PC-3 (cell line): ENCODE results near the gene JPT2. TPM values are rescaled to one million over a fixed set of nuclear protein-coding genes. Genes with fewer than 3 reads are reported as not detected.

ENCODE experiments used
- ATAC-seq: fragments of 200-7000 bp; cut with Tn5 transposase; 2 replicates; pipeline ENCODE4 v1.9.1; 2020; ENCODE audit warnings: mild to moderate bottlenecking, moderate library complexity
- BruUV-seq: library from RNA; stranded (reverse); fragments of 400-500 nt; replicated peaks from 2 replicates; lab custom pipeline; 2021; lab: Mats Ljungman, UMichigan
- CTCF ChIA-PET: fragments of 300-600 bp; sonication (Branson Sonifier 250); formaldehyde crosslinking; loops from one replicate; lab custom pipeline; 2022; ENCODE audit warnings: antibody characterized with exemption; lab: Charles Lee
- POLR2A ChIA-PET: fragments of 300-600 bp; sonication (Branson Sonifier 250); formaldehyde crosslinking; loops from one replicate; lab custom pipeline; 2022; ENCODE audit warnings: antibody characterized with exemption; ENCODE audit not compliant: unreplicated experiment; lab: Charles Lee
- DNase-seq: peaks from one replicate; pipeline ENCODE4 v3.0.0-alpha.2; 2015
- H2AFZ ChIP-seq: fragments of 300-600 bp; sonication (generic); 2 replicates; pipeline ENCODE4 v1.6.0; 2016; ENCODE audit warnings: antibody characterized with exemption, low read length
- H3F3A ChIP-seq: fragments of 300-600 bp; sonication (generic); one replicate; pipeline ENCODE4 v1.6.0; 2017; ENCODE audit warnings: antibody characterized with exemption, low read length, control low read depth, mild to moderate bottlenecking; ENCODE audit not compliant: unreplicated experiment
- H3K27ac ChIP-seq: fragments of 300-600 bp; sonication (generic); 2 replicates; pipeline ENCODE4 v1.5.1; 2016; ENCODE audit warnings: mild to moderate bottlenecking, low read length
- H3K27me3 ChIP-seq: fragments of 300-600 bp; sonication (generic); 2 replicates; pipeline ENCODE4 v1.6.1; 2016; ENCODE audit warnings: low read length, mixed read lengths
- H3K36me3 ChIP-seq: fragments of 300-600 bp; sonication (generic); 2 replicates; pipeline ENCODE4 v1.6.1; 2016; ENCODE audit warnings: low read depth, mixed run types, low read length, mixed read lengths
- H3K4me1 ChIP-seq: fragments of 300-600 bp; sonication (generic); 2 replicates; pipeline ENCODE4 v1.5.1; 2016; ENCODE audit warnings: low read length; ENCODE audit not compliant: insufficient read depth
- H3K4me2 ChIP-seq: fragments of 300-600 bp; sonication (generic); 2 replicates; pipeline ENCODE4 v1.6.0; 2016; ENCODE audit warnings: low read length
- H3K4me3 ChIP-seq: fragments of 300-600 bp; sonication (generic); 2 replicates; pipeline ENCODE4 v1.5.1; 2016; ENCODE audit warnings: mild to moderate bottlenecking, low read length, mixed read lengths
- H3K79me2 ChIP-seq: fragments of 300-600 bp; sonication (generic); 2 replicates; pipeline ENCODE4 v1.6.1; 2017; ENCODE audit warnings: low read length, mixed read lengths
- H3K9ac ChIP-seq: fragments of 300-600 bp; sonication (generic); 2 replicates; pipeline ENCODE4 v1.6.0; 2016; ENCODE audit warnings: mild to moderate bottlenecking, low read length
- H3K9me2 ChIP-seq: fragments of 300-600 bp; sonication (generic); replicated peaks from 2 replicates; pipeline ENCODE4 v1.6.1; 2016; ENCODE audit warnings: mixed run types, low read length, mixed read lengths
- H3K9me3 ChIP-seq: fragments of 300-600 bp; sonication (generic); 2 replicates; pipeline ENCODE4 v1.6.1; 2016; ENCODE audit warnings: low read length, mixed read lengths
- H4K20me1 ChIP-seq: fragments of 300-600 bp; sonication (generic); 2 replicates; pipeline ENCODE4 v1.6.1; 2016; ENCODE audit warnings: low read length, mixed read lengths
- CTCF ChIP-seq: fragments of 300-600 bp; sonication (generic); conservative IDR thresholded peaks from 2 replicates; pipeline ENCODE4 v1.5.1; 2017; ENCODE audit warnings: antibody characterized with exemption, low read depth, mild to moderate bottlenecking, low read length
- EZH2 ChIP-seq: fragments of 300-600 bp; sonication (generic); IDR thresholded peaks from one replicate; pipeline ENCODE4 v1.6.1; 2017; ENCODE audit warnings: antibody characterized with exemption, mild to moderate bottlenecking, low read length; ENCODE audit not compliant: unreplicated experiment
- EZH2phosphoT487 ChIP-seq: fragments of 300-600 bp; sonication (generic); IDR thresholded peaks from 2 replicates; pipeline ENCODE4 v1.6.1; 2018; ENCODE audit warnings: mild to moderate bottlenecking, antibody characterized with exemption, low read length, borderline replicate concordance
- intact Hi-C: fragments of 100-400 bp; cut with micrococcal nuclease; formaldehyde crosslinking; loops from 2 replicates; pipeline ENCODE4 v1.9.0; 2023
- total RNA-seq: library from RNA; depleted of rRNA; stranded (reverse); fragments of >200 nt; gene quantifications from 2 replicates; pipeline ENCODE4 v1.2.3, GENCODE V29; 2014

JPT2 gene
- total RNA-seq, 1 experiment from 2014 or later, result 85.2 TPM

GRCh38 chr16:1727651-1728624 lies 49.9 kb downstream of the JPT2 start:
- ChIA-PET POLR2A (no interaction called here), CTCF (no interaction called here)
- no TSS peak for BruUV-seq
- Histone ChIP-seq H2AFZ (no peak overlapping the region), H3K9ac (no peak overlapping the region), H3K9me3 (no peaks in the 10 kb centered on the region), H3K36me3 (no peaks in the 10 kb centered on the region), H3K4me3 (no peak overlapping the region), H3K79me2 (peaks cover 17% of the 10 kb centered on the region), H3K4me2 (no peak overlapping the region), H3K9me2 (no peaks in the 10 kb centered on the region), H4K20me1 (no peaks in the 10 kb centered on the region), H3K27ac (no peak overlapping the region), H3K4me1 (peaks cover 6% of the 10 kb centered on the region; the same call in 1 of the 2 replicates), H3F3A (no peaks in the 10 kb centered on the region), H3K27me3 (no peaks in the 10 kb centered on the region)
- TF ChIP-seq EZH2phosphoT487 (no peak), EZH2 (no peak), CTCF (no peak)
- intact Hi-C loops, result no loop called here
- ATAC-seq (no peak), DNase-seq (no peak)

GRCh38 chr16:1729026-1729425 lies 50.9 kb downstream of the JPT2 start:
- Histone ChIP-seq H3F3A (no peaks in the 10 kb centered on the region), H3K9me3 (no peaks in the 10 kb centered on the region), H2AFZ (no peak overlapping the region), H3K79me2 (peaks cover 6% of the 10 kb centered on the region; the same call in 1 of the 2 replicates), H3K27me3 (no peaks in the 10 kb centered on the region), H4K20me1 (no peaks in the 10 kb centered on the region), H3K36me3 (no peaks in the 10 kb centered on the region), H3K4me1 (no peaks in the 10 kb centered on the region), H3K4me3 (no peak overlapping the region), H3K27ac (no peak overlapping the region), H3K4me2 (no peak overlapping the region), H3K9me2 (no peaks in the 10 kb centered on the region), H3K9ac (no peak overlapping the region)
- intact Hi-C loops, result no loop called here
- DNase-seq, result no peak
- CTCF ChIA-PET, result no interaction called here
- ATAC-seq, result no peak
- BruUV-seq, result no TSS peak
- TF ChIP-seq EZH2, result no peak
- TF ChIP-seq EZH2phosphoT487, result no peak
- no peak for TF ChIP-seq CTCF
- POLR2A ChIA-PET, result no interaction called here

GRCh38 chr16:1729445-1729844 lies 51.4 kb downstream of the JPT2 start:
- Histone ChIP-seq H3K79me2 (peaks cover 2% of the 10 kb centered on the region; the same call in 1 of the 2 replicates), H3K9me2 (no peaks in the 10 kb centered on the region), H2AFZ (no peak overlapping the region), H3K4me3 (no peak overlapping the region), H3F3A (no peaks in the 10 kb centered on the region), H3K9ac (no peak overlapping the region), H4K20me1 (no peaks in the 10 kb centered on the region), H3K27ac (no peak overlapping the region), H3K36me3 (0 out of 2 replicates have a peak, but pooled peaks cover under 1% of the 10 kb centered on the region), H3K9me3 (no peaks in the 10 kb centered on the region), H3K4me1 (no peaks in the 10 kb centered on the region), H3K27me3 (no peaks in the 10 kb centered on the region), H3K4me2 (no peak overlapping the region)
- no peak for DNase-seq
- ATAC-seq, result no peak
- intact Hi-C loops, result no loop called here
- BruUV-seq, result no TSS peak
- TF ChIP-seq EZH2 (no peak), EZH2phosphoT487 (no peak)
- ChIA-PET POLR2A (no interaction called here), CTCF (no interaction called here)
